ENCODE data around the gene HIPK4.

DNA sequence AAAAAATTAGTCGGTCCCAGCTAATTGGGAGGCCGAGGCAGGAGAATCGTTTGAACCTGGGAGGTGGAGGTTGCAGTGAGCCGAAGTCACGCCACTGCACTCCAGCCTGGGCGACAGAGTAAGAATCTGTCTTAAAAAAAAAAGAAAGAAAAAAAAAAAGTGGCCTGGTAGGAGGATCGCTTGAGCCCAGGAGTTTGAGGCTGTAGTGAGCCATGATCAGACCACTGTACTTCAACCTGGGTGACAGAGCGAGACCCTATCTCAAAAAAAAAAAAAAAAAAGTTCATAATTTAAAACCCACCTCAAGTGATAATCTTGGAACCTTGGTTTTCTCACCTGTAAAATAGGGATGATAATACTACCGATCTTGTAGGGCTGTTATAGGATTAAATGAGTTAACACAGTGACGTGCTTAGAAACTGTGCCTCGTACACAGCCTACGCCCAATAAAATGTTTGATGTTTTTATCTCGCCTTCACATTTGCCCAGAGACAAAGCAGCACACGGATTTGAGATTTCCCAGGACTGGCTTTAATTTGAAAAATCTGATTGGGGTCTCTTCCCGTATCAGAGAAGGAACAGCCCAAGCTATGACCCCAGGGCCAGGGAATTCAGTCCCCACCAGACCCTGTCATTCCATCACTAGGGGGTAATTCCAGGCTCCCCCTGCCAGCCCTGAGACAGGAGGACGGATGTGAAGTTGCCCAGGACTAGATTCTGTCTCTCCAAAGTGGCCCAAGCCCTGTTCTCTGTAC lies 32.2 kb upstream of the HIPK4 start:
- TF ChIP-seq, protein P1, sequence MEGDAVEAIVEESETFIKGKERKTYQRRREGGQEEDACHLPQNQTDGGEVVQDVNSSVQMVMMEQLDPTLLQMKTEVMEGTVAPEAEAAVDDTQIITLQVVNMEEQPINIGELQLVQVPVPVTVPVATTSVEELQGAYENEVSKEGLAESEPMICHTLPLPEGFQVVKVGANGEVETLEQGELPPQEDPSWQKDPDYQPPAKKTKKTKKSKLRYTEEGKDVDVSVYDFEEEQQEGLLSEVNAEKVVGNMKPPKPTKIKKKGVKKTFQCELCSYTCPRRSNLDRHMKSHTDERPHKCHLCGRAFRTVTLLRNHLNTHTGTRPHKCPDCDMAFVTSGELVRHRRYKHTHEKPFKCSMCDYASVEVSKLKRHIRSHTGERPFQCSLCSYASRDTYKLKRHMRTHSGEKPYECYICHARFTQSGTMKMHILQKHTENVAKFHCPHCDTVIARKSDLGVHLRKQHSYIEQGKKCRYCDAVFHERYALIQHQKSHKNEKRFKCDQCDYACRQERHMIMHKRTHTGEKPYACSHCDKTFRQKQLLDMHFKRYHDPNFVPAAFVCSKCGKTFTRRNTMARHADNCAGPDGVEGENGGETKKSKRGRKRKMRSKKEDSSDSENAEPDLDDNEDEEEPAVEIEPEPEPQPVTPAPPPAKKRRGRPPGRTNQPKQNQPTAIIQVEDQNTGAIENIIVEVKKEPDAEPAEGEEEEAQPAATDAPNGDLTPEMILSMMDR (IDR thresholded peaks at IDR 0.05) = no peak
- TF ChIP-seq, protein P2, sequence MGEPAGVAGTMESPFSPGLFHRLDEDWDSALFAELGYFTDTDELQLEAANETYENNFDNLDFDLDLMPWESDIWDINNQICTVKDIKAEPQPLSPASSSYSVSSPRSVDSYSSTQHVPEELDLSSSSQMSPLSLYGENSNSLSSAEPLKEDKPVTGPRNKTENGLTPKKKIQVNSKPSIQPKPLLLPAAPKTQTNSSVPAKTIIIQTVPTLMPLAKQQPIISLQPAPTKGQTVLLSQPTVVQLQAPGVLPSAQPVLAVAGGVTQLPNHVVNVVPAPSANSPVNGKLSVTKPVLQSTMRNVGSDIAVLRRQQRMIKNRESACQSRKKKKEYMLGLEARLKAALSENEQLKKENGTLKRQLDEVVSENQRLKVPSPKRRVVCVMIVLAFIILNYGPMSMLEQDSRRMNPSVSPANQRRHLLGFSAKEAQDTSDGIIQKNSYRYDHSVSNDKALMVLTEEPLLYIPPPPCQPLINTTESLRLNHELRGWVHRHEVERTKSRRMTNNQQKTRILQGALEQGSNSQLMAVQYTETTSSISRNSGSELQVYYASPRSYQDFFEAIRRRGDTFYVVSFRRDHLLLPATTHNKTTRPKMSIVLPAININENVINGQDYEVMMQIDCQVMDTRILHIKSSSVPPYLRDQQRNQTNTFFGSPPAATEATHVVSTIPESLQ (CRISPR knock-in tag; IDR thresholded peaks at IDR 0.05) = no peak
- no peak for TF ChIP-seq ATF1 (CRISPR knock-in tag; IDR thresholded peaks at IDR 0.05)
- TF ChIP-seq ZNF263 (CRISPR knock-in tag; IDR thresholded peaks at IDR 0.05; ENCODE audit: low read depth) = no peak
- TF ChIP-seq, protein P3, sequence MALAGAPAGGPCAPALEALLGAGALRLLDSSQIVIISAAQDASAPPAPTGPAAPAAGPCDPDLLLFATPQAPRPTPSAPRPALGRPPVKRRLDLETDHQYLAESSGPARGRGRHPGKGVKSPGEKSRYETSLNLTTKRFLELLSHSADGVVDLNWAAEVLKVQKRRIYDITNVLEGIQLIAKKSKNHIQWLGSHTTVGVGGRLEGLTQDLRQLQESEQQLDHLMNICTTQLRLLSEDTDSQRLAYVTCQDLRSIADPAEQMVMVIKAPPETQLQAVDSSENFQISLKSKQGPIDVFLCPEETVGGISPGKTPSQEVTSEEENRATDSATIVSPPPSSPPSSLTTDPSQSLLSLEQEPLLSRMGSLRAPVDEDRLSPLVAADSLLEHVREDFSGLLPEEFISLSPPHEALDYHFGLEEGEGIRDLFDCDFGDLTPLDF (CRISPR knock-in tag; IDR thresholded peaks at IDR 0.05) = no peak
- TF ChIP-seq TP53 (CRISPR knock-in tag; IDR thresholded peaks at IDR 0.05) = no peak
- no peak for TF ChIP-seq TCF7 (CRISPR knock-in tag; IDR thresholded peaks at IDR 0.05; ENCODE audit: low read depth)
- no peak for TF ChIP-seq FOXJ3 (CRISPR knock-in tag; IDR thresholded peaks at IDR 0.05; ENCODE audit: borderline replicate concordance)
- TF ChIP-seq, protein P4, sequence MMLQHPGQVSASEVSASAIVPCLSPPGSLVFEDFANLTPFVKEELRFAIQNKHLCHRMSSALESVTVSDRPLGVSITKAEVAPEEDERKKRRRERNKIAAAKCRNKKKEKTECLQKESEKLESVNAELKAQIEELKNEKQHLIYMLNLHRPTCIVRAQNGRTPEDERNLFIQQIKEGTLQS (CRISPR knock-in tag; conservative IDR thresholded peaks at IDR 0.05) = no peak
- TF ChIP-seq ESRRA (CRISPR knock-in tag; IDR thresholded peaks at IDR 0.05; ENCODE audit: borderline replicate concordance) = no peak
- TF ChIP-seq SP1 (CRISPR knock-in tag; conservative IDR thresholded peaks at IDR 0.05) = no peak
- TF ChIP-seq, protein P5, sequence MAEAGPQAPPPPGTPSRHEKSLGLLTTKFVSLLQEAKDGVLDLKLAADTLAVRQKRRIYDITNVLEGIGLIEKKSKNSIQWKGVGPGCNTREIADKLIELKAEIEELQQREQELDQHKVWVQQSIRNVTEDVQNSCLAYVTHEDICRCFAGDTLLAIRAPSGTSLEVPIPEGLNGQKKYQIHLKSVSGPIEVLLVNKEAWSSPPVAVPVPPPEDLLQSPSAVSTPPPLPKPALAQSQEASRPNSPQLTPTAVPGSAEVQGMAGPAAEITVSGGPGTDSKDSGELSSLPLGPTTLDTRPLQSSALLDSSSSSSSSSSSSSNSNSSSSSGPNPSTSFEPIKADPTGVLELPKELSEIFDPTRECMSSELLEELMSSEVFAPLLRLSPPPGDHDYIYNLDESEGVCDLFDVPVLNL (CRISPR knock-in tag; IDR thresholded peaks at IDR 0.05; ENCODE audit: borderline replicate concordance, low read depth) = no peak
- TF ChIP-seq, protein P6, sequence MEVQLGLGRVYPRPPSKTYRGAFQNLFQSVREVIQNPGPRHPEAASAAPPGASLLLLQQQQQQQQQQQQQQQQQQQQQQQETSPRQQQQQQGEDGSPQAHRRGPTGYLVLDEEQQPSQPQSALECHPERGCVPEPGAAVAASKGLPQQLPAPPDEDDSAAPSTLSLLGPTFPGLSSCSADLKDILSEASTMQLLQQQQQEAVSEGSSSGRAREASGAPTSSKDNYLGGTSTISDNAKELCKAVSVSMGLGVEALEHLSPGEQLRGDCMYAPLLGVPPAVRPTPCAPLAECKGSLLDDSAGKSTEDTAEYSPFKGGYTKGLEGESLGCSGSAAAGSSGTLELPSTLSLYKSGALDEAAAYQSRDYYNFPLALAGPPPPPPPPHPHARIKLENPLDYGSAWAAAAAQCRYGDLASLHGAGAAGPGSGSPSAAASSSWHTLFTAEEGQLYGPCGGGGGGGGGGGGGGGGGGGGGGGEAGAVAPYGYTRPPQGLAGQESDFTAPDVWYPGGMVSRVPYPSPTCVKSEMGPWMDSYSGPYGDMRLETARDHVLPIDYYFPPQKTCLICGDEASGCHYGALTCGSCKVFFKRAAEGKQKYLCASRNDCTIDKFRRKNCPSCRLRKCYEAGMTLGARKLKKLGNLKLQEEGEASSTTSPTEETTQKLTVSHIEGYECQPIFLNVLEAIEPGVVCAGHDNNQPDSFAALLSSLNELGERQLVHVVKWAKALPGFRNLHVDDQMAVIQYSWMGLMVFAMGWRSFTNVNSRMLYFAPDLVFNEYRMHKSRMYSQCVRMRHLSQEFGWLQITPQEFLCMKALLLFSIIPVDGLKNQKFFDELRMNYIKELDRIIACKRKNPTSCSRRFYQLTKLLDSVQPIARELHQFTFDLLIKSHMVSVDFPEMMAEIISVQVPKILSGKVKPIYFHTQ (CRISPR knock-in tag; IDR thresholded peaks at IDR 0.05) = no peak

Data from WTC11 (cell line).